Ishikawa (cell line): ENCODE data around the gene CCR6.

Experiments used
- CREB1 ChIP-seq: IDR thresholded peaks from 2 replicates; pipeline ENCODE4 v1.6.1; 2012; ENCODE audit warnings: low read depth
- MAX ChIP-seq: IDR thresholded peaks from 2 replicates; pipeline ENCODE4 v1.6.1; 2012
- NFIC ChIP-seq: IDR thresholded peaks from 2 replicates; pipeline ENCODE4 v1.6.1; 2012

- TF ChIP-seq NFIC: no peak
- TF ChIP-seq MAX: no peak
- TF ChIP-seq CREB1: no peak
Measured at GRCh38 chr6:167102318-167102717, 20.6 kb upstream of the CCR6 start.
